ENCODE measurements around the gene PTK6.

GRCh38 chr20:63500902-63501817, 36.0 kb downstream of the PTK6 start:
- no peak for TF ChIP-seq GLIS3 (CRISPR knock-in tag; IDR thresholded peaks at IDR 0.05)
- TF ChIP-seq OSR1 (CRISPR knock-in tag; IDR thresholded peaks at IDR 0.05), result no peak
